ENCODE data around the gene ELL. TPM values are rescaled to one million over a fixed set of nuclear protein-coding genes. Genes with fewer than 3 reads are reported as not detected.

ELL gene
- total and polyA plus RNA-seq, 9 of the 15 experiments (the other 6 are each of a cell fraction or from before 2014, with no cell fraction given) = 0.24 to 22.5 (median 4.1) TPM

DNA sequence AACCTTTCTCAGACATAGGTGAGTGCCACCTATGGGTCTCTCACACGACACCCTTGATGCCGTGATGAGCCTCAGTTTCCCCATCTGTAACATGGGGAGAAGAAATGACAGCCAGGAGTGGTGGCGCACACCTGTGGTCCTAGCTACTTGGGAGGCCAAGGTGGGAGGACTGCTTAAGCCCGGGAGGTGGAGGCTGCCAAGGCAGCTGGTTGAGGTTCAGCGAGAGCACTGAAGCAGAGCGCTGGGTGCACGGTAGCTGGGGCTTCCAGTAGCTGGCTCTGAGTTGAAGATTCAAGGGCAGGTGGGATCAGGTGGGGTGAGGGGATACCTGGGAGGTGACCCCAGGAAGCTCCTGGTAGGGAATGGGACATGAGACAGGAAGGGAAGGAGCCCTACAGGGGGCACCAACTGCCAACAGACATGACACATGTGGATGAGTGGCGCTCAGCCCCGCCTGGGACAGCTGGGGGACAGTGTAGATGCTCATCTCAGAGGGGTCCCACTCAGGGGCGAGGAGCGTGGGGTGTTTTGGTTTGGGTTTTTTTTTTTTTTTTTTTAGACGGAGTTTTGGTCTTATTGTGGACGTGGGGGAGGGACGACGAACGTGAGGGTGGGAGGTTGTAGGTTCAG is 109.1 kb downstream of the ELL start (continued):
- TF ChIP-seq, protein P1, sequence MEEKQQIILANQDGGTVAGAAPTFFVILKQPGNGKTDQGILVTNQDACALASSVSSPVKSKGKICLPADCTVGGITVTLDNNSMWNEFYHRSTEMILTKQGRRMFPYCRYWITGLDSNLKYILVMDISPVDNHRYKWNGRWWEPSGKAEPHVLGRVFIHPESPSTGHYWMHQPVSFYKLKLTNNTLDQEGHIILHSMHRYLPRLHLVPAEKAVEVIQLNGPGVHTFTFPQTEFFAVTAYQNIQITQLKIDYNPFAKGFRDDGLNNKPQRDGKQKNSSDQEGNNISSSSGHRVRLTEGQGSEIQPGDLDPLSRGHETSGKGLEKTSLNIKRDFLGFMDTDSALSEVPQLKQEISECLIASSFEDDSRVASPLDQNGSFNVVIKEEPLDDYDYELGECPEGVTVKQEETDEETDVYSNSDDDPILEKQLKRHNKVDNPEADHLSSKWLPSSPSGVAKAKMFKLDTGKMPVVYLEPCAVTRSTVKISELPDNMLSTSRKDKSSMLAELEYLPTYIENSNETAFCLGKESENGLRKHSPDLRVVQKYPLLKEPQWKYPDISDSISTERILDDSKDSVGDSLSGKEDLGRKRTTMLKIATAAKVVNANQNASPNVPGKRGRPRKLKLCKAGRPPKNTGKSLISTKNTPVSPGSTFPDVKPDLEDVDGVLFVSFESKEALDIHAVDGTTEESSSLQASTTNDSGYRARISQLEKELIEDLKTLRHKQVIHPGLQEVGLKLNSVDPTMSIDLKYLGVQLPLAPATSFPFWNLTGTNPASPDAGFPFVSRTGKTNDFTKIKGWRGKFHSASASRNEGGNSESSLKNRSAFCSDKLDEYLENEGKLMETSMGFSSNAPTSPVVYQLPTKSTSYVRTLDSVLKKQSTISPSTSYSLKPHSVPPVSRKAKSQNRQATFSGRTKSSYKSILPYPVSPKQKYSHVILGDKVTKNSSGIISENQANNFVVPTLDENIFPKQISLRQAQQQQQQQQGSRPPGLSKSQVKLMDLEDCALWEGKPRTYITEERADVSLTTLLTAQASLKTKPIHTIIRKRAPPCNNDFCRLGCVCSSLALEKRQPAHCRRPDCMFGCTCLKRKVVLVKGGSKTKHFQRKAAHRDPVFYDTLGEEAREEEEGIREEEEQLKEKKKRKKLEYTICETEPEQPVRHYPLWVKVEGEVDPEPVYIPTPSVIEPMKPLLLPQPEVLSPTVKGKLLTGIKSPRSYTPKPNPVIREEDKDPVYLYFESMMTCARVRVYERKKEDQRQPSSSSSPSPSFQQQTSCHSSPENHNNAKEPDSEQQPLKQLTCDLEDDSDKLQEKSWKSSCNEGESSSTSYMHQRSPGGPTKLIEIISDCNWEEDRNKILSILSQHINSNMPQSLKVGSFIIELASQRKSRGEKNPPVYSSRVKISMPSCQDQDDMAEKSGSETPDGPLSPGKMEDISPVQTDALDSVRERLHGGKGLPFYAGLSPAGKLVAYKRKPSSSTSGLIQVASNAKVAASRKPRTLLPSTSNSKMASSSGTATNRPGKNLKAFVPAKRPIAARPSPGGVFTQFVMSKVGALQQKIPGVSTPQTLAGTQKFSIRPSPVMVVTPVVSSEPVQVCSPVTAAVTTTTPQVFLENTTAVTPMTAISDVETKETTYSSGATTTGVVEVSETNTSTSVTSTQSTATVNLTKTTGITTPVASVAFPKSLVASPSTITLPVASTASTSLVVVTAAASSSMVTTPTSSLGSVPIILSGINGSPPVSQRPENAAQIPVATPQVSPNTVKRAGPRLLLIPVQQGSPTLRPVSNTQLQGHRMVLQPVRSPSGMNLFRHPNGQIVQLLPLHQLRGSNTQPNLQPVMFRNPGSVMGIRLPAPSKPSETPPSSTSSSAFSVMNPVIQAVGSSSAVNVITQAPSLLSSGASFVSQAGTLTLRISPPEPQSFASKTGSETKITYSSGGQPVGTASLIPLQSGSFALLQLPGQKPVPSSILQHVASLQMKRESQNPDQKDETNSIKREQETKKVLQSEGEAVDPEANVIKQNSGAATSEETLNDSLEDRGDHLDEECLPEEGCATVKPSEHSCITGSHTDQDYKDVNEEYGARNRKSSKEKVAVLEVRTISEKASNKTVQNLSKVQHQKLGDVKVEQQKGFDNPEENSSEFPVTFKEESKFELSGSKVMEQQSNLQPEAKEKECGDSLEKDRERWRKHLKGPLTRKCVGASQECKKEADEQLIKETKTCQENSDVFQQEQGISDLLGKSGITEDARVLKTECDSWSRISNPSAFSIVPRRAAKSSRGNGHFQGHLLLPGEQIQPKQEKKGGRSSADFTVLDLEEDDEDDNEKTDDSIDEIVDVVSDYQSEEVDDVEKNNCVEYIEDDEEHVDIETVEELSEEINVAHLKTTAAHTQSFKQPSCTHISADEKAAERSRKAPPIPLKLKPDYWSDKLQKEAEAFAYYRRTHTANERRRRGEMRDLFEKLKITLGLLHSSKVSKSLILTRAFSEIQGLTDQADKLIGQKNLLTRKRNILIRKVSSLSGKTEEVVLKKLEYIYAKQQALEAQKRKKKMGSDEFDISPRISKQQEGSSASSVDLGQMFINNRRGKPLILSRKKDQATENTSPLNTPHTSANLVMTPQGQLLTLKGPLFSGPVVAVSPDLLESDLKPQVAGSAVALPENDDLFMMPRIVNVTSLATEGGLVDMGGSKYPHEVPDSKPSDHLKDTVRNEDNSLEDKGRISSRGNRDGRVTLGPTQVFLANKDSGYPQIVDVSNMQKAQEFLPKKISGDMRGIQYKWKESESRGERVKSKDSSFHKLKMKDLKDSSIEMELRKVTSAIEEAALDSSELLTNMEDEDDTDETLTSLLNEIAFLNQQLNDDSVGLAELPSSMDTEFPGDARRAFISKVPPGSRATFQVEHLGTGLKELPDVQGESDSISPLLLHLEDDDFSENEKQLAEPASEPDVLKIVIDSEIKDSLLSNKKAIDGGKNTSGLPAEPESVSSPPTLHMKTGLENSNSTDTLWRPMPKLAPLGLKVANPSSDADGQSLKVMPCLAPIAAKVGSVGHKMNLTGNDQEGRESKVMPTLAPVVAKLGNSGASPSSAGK (IDR thresholded peaks at IDR 0.05) = no peak
- TF ChIP-seq SUPT5H (IDR thresholded peaks at IDR 0.05) (no peak), ZBTB7A (IDR thresholded peaks at IDR 0.05; ENCODE audit: borderline replicate concordance, control insufficient read depth, low read depth, low read length) (peak; percentile 50), CCNT2 (IDR thresholded peaks at IDR 0.05; ENCODE audit: borderline replicate concordance, extremely low read depth, insufficient read length, low read depth, low read length) (no peak), POLR2A (conservative IDR thresholded peaks at IDR 0.05) (no peak), RCOR1 (IDR thresholded peaks at IDR 0.05; ENCODE audit: borderline replicate concordance in 1 of 2, low read depth in 2 of 2, low read length in 2 of 2) (no peak), RBM25 (IDR thresholded peaks at IDR 0.05; ENCODE audit: low read depth, low read length, severe bottlenecking) (peak; percentile 18), BCOR (IDR thresholded peaks at IDR 0.05) (peak; percentile 86), ADNP (tag; IDR thresholded peaks at IDR 0.05) (0 out of 2 replicates have a peak, but pooled peaks have one; percentile 36), NFIC (IDR thresholded peaks at IDR 0.05) (no peak), MEIS2 (IDR thresholded peaks at IDR 0.05; ENCODE audit: partially characterized antibody) (no peak), KLF16 (IDR thresholded peaks at IDR 0.05) (no peak)
- TF ChIP-seq, protein P2, sequence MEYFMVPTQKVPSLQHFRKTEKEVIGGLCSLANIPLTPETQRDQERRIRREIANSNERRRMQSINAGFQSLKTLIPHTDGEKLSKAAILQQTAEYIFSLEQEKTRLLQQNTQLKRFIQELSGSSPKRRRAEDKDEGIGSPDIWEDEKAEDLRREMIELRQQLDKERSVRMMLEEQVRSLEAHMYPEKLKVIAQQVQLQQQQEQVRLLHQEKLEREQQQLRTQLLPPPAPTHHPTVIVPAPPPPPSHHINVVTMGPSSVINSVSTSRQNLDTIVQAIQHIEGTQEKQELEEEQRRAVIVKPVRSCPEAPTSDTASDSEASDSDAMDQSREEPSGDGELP (CRISPR knock-in tag; IDR thresholded peaks at IDR 0.05; ENCODE audit: borderline replicate concordance) = no peak
- TF ChIP-seq, protein P3, sequence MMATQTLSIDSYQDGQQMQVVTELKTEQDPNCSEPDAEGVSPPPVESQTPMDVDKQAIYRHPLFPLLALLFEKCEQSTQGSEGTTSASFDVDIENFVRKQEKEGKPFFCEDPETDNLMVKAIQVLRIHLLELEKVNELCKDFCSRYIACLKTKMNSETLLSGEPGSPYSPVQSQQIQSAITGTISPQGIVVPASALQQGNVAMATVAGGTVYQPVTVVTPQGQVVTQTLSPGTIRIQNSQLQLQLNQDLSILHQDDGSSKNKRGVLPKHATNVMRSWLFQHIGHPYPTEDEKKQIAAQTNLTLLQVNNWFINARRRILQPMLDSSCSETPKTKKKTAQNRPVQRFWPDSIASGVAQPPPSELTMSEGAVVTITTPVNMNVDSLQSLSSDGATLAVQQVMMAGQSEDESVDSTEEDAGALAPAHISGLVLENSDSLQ (IDR thresholded peaks at IDR 0.05) = peak; percentile 14; the same call in 1 of the 2 replicates
